ENCODE results near the gene CDHR2. TPM values are rescaled to one million over a fixed set of nuclear protein-coding genes. Genes with fewer than 3 reads are reported as not detected.

The CDHR2 gene
- total and polyA plus RNA-seq, 11 donors = 0.07 to 0.67 (median 0.35) TPM; not detected in 6

DNA sequence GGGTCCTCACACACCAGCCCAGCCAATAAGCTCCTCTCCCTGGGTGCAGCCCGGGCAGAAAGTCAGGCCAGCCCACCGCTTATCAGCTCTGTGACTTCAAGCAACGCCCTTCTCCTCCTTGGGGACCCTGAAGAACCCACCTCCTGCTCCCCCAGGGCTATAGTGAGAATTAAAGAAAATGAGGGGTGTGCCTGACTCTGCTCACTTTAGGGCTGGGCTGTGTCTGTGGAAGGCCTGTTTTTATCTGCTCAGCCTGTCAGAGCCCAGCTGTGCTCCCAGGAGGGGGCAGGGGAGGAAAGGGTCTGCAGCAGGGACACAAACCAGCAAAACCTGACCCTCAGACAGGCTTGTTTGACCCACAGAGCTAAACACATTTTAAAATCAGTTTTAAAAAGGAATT is 56.9 kb downstream of the CDHR2 start:
- 41 to 60% (median 55%) methylated on average over 1 to 3 of the region's 3 CpGs for WGBS, 4 donors
- no peak for DNase-seq
- intact Hi-C loops (cut with DNase I) = no loop called here

DNA sequence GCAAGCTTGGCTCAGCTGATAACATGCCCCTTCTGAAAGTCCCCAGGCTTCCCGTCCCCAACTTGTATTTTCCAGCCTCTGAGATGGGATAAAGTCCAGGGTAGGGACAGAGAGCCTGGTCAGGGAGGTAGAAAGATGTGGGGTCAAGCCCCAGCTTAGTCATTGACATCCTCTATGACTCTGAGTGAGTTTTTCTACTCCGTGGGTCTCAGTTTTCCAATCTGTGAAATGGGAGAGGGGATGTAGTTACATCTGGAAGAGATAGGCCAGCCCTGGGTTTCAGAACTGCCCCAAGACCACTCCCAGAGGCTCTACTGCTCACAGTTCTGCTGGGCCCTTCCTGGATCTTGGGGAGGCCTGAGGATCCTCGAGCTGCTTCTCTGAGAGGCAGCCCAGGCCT is 57.7 kb downstream of the CDHR2 start:
- TF ChIP-seq, protein P1, sequence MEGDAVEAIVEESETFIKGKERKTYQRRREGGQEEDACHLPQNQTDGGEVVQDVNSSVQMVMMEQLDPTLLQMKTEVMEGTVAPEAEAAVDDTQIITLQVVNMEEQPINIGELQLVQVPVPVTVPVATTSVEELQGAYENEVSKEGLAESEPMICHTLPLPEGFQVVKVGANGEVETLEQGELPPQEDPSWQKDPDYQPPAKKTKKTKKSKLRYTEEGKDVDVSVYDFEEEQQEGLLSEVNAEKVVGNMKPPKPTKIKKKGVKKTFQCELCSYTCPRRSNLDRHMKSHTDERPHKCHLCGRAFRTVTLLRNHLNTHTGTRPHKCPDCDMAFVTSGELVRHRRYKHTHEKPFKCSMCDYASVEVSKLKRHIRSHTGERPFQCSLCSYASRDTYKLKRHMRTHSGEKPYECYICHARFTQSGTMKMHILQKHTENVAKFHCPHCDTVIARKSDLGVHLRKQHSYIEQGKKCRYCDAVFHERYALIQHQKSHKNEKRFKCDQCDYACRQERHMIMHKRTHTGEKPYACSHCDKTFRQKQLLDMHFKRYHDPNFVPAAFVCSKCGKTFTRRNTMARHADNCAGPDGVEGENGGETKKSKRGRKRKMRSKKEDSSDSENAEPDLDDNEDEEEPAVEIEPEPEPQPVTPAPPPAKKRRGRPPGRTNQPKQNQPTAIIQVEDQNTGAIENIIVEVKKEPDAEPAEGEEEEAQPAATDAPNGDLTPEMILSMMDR (IDR thresholded peaks at IDR 0.05) = no peak
- TF ChIP-seq POLR2A (IDR thresholded peaks at IDR 0.05) = no peak
- H3K27me3 ChIP-seq = peaks cover 0 to 9% (median 0%) of the 10 kb centered on the region in 9 donors
- no peak for ATAC-seq

More for the DNA sequence above, 56.9 kb downstream of the CDHR2 start:
- no peaks in the 10 kb centered on the region for H3K36me3 ChIP-seq
- peaks cover 0 to 7% (median 0%) of the 10 kb centered on the region in 9 donors for H3K27me3 ChIP-seq
- H3K9me3 ChIP-seq = no peaks in the 10 kb centered on the region
- no peak overlapping the region for H3K4me3 ChIP-seq
- no peak for ATAC-seq
- H3K27ac ChIP-seq = no peak overlapping the region
- TF ChIP-seq POLR2A (IDR thresholded peaks at IDR 0.05) = no peak
- TF ChIP-seq, protein P1 (IDR thresholded peaks at IDR 0.05) = no peak
- peaks cover 0 to 18% (median 5%) of the 10 kb centered on the region in 12 donors for H3K4me1 ChIP-seq

DNA sequence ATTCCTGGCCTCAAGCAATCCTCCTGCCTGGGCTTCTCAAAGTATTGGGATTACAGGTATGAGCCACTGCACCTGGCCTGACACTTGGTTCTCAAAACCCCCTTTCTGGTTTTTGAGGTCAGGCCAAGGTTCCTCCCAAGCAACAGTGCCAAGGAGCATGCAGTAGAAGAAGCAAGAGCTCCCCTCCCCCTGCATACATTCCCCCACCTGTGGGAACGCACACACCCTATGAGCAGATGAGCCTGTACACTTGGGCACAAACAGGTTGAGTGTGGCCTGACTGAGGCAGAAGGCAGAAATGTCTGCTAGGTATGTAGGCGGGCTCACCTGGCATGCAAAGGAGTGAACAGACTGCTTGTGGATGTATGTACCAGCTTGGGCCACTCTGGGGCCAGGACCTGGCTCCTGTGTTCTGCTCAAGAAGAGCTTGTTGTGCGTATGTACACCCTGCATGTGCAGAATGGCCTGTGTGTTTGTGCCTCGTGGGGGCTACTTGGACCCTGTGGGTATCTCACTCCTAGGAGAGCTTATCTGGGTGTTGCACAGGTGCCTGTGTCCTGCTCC is 59.1 kb downstream of the CDHR2 start:
- Histone ChIP-seq H3K27ac (no peak overlapping the region), H3K27me3 (peaks cover 0 to 17% (median 3%) of the 10 kb centered on the region in 9 donors), H3K4me1 (peaks cover 0 to 18% (median 5%) of the 10 kb centered on the region in 12 donors), H3K4me3 (no peak overlapping the region), H3K36me3 (no peaks in the 10 kb centered on the region), H3K9me3 (no peaks in the 10 kb centered on the region)
- TF ChIP-seq, protein P1 (IDR thresholded peaks at IDR 0.05) = no peak
- no peak for TF ChIP-seq POLR2A (IDR thresholded peaks at IDR 0.05)
- DNase-seq (no peak), ATAC-seq (no peak)
- WGBS, 4 donors = 88 to 98% (median 90%) methylated on average over 4 of the region's 4 CpGs
- intact Hi-C loops (cut with DNase I) = no loop called here

More for the DNA sequence above, 57.7 kb downstream of the CDHR2 start:
- Histone ChIP-seq H3K4me1 (peaks cover 0 to 18% (median 5%) of the 10 kb centered on the region in 12 donors), H3K27ac (no peak overlapping the region), H3K9me3 (no peaks in the 10 kb centered on the region), H3K36me3 (no peaks in the 10 kb centered on the region), H3K4me3 (no peak overlapping the region)
- intact Hi-C loops (cut with DNase I) = no loop called here
- 70 to 86% (median 81%) methylated on average over 3 of the region's 3 CpGs for WGBS, 4 donors
- DNase-seq = no peak

DNA sequence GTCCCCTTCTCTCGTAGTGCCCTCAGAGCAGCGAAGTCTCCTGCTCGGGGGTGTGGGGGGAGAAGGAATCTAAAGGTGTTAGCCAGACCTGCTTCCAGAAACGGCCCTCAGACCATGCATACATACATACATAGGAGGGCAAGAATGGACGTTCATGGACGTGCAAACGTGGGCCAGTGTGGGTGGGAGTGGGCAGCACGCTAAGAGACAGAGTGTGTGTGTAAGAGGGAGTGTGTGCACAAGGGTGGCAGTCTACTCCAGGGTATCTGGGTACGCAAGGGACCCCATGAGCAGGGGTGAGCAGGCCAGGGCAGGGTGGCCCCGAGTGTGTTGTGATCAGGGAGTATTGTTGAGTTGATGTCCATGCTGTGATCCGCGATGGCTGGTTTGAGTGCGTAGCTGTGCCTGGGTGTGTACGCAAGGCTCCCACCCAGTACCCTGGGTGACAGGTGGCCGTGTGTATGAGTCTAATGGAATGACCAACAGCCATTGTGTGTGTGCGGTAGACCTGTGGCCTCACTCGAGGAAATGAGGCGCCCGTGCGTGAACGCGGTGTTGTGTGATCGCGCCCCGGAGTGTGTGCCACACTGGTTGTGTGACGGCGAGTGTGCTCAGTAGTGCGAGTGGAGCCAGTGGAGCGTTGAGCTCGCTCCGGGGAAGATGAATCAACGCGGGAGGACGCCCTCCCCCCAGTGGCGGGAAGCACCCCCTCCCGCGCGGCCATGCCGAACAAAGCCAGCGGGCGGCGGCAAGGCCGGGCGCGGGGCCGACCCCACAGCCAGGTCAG is 60.0 kb downstream of the CDHR2 start:
- no peak for TF ChIP-seq POLR2A (IDR thresholded peaks at IDR 0.05)
- TF ChIP-seq, protein P1 (IDR thresholded peaks at IDR 0.05) = no peak
- DNase-seq (no peak), ATAC-seq (no peak)
- Histone ChIP-seq H3K36me3 (no peaks in the 10 kb centered on the region), H3K27me3 (peaks cover 0 to 17% (median 3%) of the 10 kb centered on the region in 9 donors), H3K4me1 (peaks cover 0 to 18% (median 5%) of the 10 kb centered on the region in 12 donors), H3K27ac (no peak overlapping the region), H3K4me3 (peak overlapping the region; percentile 54 to 88 (median 59)), H3K9me3 (no peaks in the 10 kb centered on the region)
- intact Hi-C loops (cut with DNase I) = no loop called here
- 31 to 54% (median 37%) methylated on average over 28 to 46 of the region's 46 CpGs for WGBS, 4 donors

Data from heart left ventricle (tissue), 16 donors.